ENCODE results near the gene PTH2. TPM values are rescaled to one million over a fixed set of nuclear protein-coding genes. Genes with fewer than 3 reads are reported as not detected.
A peak's percentile ranks its signal among the peaks of the same experiment; 100 is the strongest.

Gene PTH2
- total and polyA plus RNA-seq, 2 experiments from 2014 or later = not detected

GRCh38 chr19:49422407-49423070, 702 bp downstream of the PTH2 start:
- Histone ChIP-seq H3K4me3 (no peak overlapping the region), H3K27me3 (peaks cover 99% of the 10 kb centered on the region), H3K9me3 (ENCODE audit: low read depth) (no peaks in the 10 kb centered on the region), H3K4me2 (peak overlapping the region; percentile 65), H3K36me3 (replicated peaks; ENCODE audit: insufficient read depth, low read depth) (no peaks in the 10 kb centered on the region), H3K79me2 (no peaks in the 10 kb centered on the region), H4K20me1 (ENCODE audit: insufficient read depth, poor library complexity, severe bottlenecking) (no peaks in the 10 kb centered on the region), H3K9me2 (replicated peaks; ENCODE audit: insufficient read depth) (no peaks in the 10 kb centered on the region), H3K27ac (no peak overlapping the region), H2AFZ (no peak overlapping the region), H3K4me1 (ENCODE audit: insufficient read depth) (peaks cover 3% of the 10 kb centered on the region)
- DNase-seq (ENCODE audit: low spot score) = peak; percentile 41
- TF ChIP-seq CTCF (IDR thresholded peaks at IDR 0.05; ENCODE audit: poor library complexity) = peak; percentile 33
- TF ChIP-seq EZH2 (IDR thresholded peaks at IDR 0.05; ENCODE audit: borderline replicate concordance) = peak; percentile 89
- TF ChIP-seq EZH2phosphoT487 (IDR thresholded peaks at IDR 0.05; ENCODE audit: low read depth, severe bottlenecking, unreplicated experiment) = no peak
- WGBS (ENCODE audit: low lambda C conversion rate, missing lambda C conversion rate) = 12% methylated on average over 37 of the region's 58 CpGs

- Histone ChIP-seq H3K27ac (no peak overlapping the region), H3K4me2 (no peak overlapping the region), H3K79me2 (no peaks in the 10 kb centered on the region), H4K20me1 (ENCODE audit: insufficient read depth, poor library complexity, severe bottlenecking) (no peaks in the 10 kb centered on the region), H3K4me3 (no peak overlapping the region), H3K4me1 (ENCODE audit: insufficient read depth) (peaks cover 3% of the 10 kb centered on the region), H2AFZ (no peak overlapping the region), H3K9me3 (ENCODE audit: low read depth) (no peaks in the 10 kb centered on the region), H3K27me3 (peaks cover 97% of the 10 kb centered on the region), H3K36me3 (replicated peaks; ENCODE audit: insufficient read depth, low read depth) (no peaks in the 10 kb centered on the region), H3K9me2 (replicated peaks; ENCODE audit: insufficient read depth) (no peaks in the 10 kb centered on the region)
- no peak for DNase-seq (ENCODE audit: low spot score)
- 75% methylated on average over 1 of the region's 3 CpGs for WGBS (ENCODE audit: low lambda C conversion rate, missing lambda C conversion rate)
- no peak for TF ChIP-seq CTCF (IDR thresholded peaks at IDR 0.05; ENCODE audit: poor library complexity)
Observed at GRCh38 chr19:49421878-49422202, 1.4 kb downstream of the PTH2 start.

- H3K27ac ChIP-seq = no peak overlapping the region
- peaks cover 3% of the 10 kb centered on the region for H3K4me1 ChIP-seq (ENCODE audit: insufficient read depth)
- no peak overlapping the region for H2AFZ ChIP-seq
- H3K9me3 ChIP-seq (ENCODE audit: low read depth) = no peaks in the 10 kb centered on the region
- no peaks in the 10 kb centered on the region for H4K20me1 ChIP-seq (ENCODE audit: insufficient read depth, poor library complexity, severe bottlenecking)
- WGBS (ENCODE audit: low lambda C conversion rate, missing lambda C conversion rate) = 19% methylated on average over 48 of the region's 48 CpGs
- peak overlapping the region; percentile 68 for H3K4me2 ChIP-seq
- H3K9me2 ChIP-seq (replicated peaks; ENCODE audit: insufficient read depth) = no peaks in the 10 kb centered on the region
- no peaks in the 10 kb centered on the region for H3K36me3 ChIP-seq (replicated peaks; ENCODE audit: insufficient read depth, low read depth)
- peak; percentile 49 for DNase-seq (ENCODE audit: low spot score)
- H3K4me3 ChIP-seq = no peak overlapping the region
- H3K79me2 ChIP-seq = no peaks in the 10 kb centered on the region
- peaks cover 97% of the 10 kb centered on the region for H3K27me3 ChIP-seq
- TF ChIP-seq CTCF (IDR thresholded peaks at IDR 0.05; ENCODE audit: poor library complexity) (no peak), EZH2 (IDR thresholded peaks at IDR 0.05; ENCODE audit: borderline replicate concordance) (peak; percentile 81), EZH2phosphoT487 (IDR thresholded peaks at IDR 0.05; ENCODE audit: low read depth, severe bottlenecking, unreplicated experiment) (peak; percentile 28)
Observed at GRCh38 chr19:49421039-49421877, 2.0 kb downstream of the PTH2 start.
